Activated effector memory CD4-positive, alpha-beta T cell treated with anti-CD3 and anti-CD28 coated beads, Interleukin-2, amount 50 U/mL, for 16 hours (primary cell): ENCODE measurements around the gene MAG.
"Not testable (repeated sequence)": the region's sequence is repeated elsewhere in the genome, so short reads cannot be mapped to it uniquely, and the experiment has no call there.

Experiments used
- DNase-seq: peaks from one replicate; pipeline ENCODE4 v3.0.0-alpha.2; 2020

MAG gene

DNA sequence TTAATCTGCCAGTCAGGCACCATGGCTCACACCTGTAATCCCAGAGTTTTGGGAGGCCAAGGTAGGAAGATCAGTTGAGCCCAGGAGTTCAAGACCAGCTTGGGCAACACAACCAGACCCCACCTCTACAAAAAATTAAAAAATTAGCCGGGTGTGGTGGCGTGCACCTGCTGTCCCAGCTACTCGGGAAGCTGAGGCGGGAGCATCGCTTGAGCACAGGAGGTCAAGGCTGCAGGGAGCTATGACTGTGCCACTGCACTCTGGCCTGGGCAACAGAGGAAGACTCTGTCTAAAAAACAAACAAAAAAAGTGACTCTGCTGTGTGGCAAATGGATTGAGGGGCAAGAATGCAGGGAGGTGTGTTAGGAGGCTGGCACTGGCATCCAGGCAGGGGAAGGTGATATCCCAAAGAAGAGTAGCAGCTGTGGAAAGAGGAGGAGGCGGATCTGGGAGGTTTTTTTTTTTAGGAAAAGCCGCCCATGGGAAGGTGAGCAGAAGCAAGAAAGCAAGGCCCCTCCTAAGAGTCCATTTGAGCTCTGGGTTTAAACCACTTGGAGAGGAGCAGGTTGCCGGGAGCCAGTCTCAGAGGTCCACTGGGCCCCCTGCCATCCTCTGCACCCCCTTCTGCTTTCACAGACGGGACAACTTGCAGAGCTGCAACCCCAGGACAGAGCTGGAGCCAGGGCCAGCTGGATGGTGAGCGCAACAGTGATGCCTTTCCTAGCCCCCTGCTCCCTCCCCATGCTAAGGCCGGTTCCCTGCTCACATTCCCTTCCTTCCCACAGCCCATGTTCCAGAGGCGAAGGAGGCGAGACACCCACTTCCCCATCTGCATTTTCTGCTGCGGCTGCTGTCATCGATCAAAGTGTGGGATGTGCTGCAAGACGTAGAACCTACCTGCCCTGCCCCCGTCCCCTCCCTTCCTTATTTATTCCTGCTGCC lies 7.5 kb upstream of the MAG start:
- no peak for DNase-seq

DNA sequence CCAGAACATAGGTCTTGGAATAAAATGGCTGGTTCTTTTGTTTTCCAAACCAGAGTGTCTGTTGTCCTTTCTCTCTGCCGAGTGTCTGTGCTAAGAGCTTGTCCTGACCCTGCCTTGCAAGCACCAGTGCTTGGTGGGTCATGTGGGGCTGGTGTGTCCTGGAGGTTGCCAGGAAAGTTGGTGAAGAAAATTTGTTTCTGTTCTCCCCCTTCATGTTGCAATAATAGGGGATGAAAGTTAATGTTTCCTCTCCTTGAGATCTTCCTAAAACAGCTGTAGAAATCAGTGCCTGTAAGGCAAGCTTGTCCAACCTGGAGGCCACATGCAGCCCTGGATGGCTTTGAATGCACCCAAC lies 6.9 kb upstream of the MAG start:
- DNase-seq, result no peak

DNA sequence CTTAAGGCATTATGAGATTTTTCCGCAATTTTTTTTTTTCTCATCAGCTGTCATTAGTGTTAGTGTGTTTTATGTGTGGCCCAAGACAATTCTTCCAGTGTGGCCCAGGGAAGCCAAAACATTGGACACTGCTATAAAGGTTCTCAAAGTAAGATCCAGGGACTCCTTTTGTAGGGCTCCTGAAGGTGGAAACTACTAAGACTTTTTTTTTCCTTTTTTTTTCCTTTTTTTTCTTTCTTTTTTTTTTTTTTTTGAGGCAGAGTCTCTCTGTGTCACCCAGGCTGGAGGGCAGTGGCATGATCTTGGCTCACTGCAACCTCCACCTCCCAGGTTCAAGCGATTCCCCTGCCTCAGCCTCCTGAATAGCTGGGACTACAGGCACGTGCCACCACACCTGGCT lies 6.5 kb upstream of the MAG start:
- DNase-seq, result not testable (repeated sequence)

DNA sequence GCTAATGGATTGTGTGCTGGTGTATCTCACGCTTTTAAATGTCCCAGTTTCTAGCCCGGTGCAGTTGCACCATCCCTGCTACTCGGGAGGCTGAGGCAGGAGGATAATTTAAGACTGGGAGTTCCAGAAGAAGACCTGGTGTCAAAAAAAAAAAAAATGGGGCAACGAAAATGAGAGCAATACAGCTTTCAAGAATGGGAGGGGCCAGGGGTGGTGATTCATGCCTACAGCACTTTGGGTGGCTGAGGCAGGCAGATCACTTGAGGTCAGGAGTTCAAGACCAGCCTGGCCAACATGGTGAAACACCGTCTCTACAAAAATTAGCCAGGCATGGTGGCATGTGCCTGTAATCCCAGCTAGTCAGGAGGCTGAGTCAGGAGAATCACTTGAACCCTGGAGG lies 5.9 kb upstream of the MAG start:
- not testable (repeated sequence) for DNase-seq

DNA sequence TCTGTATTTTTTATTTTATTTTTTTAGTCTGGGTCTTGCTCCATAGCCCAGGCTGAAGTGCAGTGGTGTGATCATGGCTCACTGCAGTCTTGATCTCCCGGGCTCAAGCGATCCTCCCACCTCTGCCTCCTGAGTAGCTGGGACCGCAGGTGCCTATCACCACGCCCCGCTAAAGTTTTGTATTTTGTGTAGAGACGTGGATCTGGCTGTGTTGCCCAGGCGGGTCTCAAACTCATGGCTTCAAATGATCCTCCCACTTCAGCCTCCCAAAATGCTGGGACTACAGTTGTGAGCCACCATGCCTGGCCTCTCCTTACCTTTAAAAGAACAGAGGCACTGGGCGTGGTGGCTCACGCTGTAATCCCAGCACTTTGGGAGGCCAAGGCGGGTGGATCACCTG lies 4.2 kb upstream of the MAG start:
- DNase-seq, result no peak

DNA sequence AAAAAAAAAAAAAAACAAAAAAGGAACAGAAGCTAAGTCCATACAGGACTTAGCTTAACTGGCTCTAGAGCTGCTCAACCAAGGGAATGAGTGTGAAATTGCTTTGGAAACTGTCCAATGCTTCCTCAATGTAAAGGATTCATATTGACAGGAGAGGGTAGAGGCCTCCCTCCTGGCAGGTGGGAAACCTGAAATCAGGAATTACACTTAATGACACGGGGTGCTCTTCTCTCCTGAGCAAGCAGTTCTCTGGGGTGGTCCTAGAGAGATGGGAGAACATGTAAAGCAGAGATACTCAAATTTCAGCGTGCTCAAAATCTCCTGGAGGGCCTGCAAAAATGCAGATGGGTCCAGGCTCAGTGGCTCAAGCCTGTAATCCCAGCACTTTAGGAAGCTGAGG lies 3.6 kb upstream of the MAG start:
- no peak for DNase-seq

DNA sequence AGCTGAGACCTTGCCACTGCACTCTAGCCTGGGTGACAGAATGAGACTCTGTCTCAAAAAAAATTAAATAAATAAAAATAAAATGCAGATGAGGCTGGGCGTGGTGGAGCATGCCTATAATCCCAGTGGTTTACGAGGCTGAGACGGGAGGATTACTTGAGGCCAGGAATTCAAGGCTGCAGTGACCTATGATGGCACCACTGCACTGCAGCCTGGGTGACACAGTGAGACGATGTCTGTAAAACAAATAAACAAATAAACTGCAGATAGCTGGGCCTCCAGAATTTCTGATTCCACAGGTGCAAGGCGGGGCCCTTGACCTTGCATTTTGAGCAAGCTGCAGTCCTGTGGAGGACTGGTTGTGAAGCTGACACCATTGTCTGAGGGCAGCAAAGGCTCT lies 3.1 kb upstream of the MAG start:
- DNase-seq, result no peak

DNA sequence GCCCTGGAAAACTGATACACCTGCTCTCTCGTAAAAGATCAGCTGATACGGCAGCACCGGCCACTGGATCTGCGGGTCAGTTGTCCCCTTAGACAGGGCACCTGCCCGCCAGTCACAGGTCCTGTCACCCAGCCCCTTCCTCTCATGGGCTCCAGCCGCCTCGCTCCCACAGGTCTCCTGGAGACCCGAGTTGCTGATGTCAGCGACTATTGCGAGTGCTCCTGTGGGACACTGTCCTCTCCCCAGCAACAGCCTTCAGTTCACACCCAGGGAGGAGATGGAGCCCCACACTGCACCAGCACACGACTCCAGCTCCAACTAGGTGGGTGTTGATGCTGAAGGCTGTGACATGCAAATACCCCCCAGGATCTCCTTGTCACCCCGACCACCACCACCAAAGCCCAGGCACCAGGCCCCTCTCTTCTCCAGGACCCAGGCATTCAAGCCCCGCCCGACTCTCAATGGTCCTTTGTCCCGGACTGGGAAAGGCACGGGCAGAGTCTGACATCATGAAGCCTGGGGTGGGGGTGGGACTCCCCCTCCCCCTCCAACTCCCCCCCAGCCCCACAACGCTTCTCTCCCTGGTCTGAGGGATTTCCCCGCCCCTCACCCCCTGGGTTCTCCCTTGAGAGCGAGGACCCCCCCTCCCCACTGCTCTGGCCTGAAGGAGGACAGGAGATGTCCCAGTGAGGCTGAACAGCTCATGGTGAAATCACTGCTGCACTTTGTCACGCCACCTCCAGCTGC lies 1.4 kb upstream of the MAG start:
- DNase-seq, result no peak

DNA sequence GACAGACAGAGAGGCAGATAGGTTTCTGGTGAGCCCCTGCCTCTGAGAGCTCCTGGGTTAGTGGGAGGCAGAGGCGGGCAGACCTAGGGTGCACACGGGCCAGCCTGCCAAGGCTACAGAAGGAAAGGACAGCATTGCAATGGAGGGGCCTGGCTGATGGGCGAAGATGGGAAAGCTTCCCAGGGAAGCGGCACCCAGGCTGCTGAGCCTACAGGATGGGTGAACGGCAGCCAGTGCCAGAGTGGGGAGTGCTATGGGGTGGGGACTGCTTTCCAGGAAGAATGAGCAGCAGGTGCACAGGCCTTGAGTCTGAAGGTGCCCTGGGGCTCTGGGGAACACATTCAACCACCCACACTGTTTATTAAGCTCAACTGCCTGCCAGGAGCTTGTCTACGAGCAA lies 702 bp upstream of the MAG start:
- DNase-seq, result no peak

DNA sequence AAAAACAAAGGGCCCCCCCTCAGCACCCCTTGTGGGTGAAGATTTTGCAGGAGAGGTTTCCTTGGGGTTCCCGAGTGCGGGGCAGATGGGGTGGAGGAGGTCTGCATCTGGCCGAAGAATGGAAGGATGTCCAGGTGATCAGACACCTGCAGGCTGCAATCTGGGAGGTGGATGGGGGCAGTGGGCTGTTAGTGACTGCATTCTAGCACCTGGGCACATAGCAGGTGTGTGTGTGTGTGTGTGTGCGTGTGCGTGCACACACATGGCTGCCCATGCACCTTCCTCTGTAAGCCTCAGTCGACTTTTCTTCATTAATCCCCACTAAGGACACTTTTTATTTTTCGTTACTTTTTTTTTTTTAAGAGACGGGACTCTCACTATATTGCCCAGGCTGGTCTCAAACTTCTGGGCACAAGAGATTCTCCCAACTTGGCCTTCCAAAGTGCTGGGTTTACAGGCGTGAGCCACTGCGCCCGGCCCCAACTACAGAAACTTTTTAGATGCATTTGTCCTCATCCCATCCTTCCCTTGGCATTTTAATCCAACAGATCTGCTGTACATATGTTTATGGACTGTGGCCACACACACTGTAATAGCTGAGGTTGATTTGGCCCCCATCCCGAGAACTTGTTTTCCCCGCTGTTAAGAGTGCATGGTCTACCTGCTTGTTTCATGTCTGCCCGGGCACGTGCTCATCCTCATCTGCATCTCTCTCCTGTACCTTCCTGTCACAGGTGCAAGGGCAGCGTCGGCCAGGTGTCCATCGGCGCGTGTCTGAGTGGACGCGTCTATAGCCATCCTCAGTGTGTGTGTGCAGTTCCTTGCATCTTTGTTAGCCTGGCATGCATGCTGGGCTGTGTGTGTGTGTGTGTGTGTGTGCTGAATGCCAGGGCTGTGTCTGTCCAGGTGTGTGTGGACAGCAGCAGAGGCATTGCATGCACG lies 731 bp downstream of the MAG start:
- no peak for DNase-seq

DNA sequence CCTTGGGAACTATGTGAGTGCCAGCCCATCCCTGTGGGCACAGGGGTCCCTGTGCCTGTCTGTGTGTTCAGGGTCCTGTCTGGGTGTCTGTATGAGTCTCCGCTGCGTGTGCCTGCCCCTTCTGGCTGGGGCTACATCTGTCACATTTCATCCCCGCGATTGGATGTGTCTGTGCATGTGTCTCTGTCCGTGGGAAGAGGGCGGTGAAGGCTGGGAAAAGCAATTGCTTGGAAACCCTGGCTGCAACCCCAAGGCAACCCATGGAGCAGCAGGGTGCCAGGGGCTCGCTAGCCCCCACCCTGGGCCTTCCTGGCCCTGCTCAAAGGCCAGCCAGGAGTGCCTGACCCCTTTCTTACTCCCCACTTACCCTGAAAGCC lies 1.4 kb downstream of the MAG start:
- no peak for DNase-seq

DNA sequence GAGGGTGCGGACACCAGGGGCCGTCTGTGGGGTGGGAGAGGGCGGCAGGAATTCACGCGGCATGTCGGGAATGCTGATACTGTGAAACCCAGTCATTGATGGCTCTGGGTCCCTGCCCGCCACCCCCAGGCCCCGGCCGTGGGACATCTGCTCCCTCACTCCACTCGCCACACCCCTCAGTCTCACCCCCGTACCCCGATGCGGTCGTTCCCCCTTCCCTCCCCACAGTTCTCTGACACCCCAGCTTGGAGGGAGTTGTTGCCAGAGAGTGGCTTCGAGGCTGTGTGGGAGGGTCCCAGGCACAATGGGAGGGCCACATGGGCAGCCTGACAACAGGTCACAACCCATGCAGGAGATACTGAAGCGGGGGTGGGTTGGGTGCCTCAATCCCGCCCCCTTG lies 1.8 kb downstream of the MAG start:
- DNase-seq, result no peak

DNA sequence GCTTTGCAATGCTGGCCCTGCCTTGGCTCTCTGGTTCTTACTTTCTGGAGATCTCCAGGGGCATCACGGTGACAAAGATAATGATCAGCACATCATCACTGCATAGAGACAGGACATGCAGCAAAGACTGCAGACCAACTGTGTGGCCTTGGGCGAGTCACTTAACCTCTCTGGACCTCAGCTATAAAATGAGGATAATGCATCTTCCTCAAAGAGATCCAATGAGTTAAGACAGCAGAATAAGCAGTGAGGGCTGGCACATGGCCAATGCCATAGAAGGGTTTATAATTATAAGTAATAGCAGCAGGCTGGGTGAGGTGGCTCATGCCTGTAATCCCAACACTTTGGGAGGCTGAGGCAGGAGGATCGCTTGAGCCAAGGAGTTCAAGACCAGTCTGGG lies 2.4 kb downstream of the MAG start:
- DNase-seq, result no peak

DNA sequence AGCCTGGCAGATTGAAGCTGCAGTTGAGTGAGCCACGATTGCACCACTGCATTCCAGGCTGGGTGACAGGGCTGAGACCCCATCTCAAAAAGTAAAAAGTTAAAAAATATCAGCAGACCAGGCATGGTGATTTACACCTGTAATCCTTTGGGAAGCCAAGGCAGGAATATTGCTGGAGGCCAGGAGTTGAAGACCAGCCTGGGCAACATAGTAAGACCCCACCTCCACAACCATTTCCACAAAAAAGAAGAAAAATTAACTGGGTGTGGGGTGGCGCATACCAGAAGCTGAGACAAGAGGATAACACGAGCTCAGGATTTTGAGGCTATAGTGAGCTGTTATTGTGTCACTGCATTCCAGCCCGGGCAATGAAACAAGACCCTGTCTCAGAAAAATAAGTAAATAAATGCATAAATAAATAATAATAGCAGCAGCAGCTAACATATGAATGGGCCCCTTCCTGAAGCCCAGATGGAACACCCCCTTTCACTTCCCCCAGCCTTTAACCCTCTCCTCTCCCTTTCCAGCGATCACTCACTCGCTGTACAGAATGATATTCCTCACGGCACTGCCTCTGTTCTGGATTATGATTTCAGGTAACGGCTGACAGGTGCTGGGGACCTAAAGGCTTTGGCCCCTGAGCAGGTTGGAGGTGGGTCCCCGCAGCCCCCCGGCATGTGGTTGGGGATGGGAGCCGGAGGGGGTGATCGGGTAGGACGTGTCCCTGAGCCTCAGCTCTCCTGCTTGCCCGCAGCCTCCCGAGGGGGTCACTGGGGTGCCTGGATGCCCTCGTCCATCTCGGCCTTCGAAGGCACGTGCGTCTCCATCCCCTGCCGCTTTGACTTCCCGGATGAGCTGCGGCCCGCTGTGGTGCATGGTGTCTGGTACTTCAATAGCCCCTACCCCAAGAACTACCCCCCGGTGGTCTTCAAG lies 3.2 kb downstream of the MAG start:
- no peak for DNase-seq

DNA sequence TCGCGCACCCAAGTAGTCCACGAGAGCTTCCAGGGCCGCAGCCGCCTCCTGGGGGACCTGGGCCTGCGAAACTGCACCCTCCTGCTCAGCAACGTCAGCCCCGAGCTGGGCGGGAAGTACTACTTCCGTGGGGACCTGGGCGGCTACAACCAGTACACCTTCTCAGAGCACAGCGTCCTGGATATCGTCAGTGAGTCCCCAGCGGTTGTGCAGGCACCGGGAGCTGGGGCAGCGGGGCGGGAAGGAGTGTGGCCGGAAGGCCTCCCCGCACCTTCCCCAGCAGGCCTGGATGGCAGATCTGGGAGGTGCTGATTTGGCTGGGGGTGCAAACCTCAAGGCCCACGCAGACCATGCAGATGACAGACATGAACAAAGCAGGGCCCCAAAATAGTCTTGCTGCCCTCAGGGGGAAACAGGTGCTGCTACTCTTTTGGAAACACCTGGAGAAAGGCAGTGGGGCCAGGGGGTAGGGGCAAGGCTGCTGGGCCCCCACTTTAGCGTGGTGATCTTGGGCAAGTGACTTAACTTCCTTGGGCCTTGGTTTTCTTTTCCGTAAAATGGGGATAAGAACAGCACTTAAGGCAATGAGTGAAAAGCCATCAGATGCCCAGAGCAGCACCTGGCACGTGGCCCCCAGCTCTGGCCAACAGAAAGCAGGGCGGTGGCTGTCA lies 4.0 kb downstream of the MAG start:
- DNase-seq, result peak; percentile 70

DNA sequence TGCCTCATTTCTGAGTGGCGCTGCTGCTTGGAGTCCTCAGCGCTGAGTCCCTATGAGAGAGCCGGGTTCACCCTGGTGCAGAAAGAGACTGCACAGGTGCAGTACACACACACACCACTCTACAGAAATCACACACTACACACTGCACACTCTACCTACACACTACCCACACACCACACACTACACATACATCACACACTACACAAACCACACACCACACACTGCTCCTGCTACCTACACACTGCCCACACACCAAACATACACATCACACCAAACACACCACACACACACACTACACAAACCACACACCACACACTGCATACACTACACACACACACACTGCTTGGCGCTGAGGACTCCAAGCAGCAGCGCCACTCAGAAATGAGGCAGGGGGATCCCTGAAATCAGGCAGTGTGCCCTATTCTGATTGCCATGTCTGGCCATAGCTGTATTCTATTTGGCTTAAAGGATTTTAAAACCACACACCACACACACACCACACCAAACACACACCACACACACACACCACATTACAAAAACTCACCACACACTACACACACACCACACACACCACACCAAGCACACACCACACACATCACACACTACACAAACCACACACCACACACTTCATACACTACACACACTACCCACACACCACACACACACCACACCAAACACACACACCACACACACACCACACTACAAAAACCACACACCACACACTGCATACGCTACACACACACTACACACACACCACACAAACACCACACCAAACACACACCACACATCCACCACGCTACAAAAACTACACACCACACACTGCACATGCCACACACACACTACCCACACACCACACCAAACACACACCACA lies 4.9 kb downstream of the MAG start:
- DNase-seq, result no peak

DNA sequence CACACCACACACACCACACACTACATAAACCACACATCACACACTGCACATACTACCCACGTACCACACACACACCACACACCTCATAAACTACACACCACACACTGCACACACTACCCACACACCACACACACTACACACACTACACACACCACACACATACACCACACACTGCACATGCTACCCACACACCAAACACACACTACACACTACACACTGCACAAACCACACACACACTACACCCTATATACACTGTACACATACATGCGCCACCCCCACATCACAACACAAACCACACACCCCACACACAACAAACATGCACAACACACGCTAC lies 5.5 kb downstream of the MAG start:
- no peak for DNase-seq

DNA sequence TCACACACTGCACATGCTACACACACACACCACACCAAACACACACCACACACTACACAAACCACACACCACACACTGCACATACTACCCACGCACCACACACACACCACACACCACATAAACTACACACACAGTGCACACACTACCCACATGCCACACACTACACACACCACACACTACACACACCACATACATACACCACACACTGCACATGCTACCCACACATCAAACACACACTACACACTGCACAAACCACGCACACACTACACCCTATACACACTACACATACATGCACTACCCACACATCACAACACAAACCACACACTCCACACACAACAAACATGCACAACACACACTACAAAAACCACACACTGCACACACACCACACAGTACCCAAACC lies 6.0 kb downstream of the MAG start:
- DNase-seq, result no peak

DNA sequence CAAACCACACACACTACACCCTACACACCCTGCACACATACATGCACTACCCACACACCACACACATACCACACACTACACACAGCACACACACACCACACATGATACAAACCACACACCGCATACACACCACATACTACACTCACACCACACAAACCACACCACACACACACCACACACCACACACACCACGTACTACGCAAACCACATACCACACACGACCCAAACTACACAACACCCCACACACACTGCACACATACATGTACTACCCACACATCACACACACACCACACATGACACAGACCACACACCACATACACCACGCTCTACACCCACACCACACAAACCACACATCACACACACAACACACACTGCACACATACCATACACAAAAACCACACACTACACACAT lies 6.6 kb downstream of the MAG start:
- DNase-seq, result no peak

DNA sequence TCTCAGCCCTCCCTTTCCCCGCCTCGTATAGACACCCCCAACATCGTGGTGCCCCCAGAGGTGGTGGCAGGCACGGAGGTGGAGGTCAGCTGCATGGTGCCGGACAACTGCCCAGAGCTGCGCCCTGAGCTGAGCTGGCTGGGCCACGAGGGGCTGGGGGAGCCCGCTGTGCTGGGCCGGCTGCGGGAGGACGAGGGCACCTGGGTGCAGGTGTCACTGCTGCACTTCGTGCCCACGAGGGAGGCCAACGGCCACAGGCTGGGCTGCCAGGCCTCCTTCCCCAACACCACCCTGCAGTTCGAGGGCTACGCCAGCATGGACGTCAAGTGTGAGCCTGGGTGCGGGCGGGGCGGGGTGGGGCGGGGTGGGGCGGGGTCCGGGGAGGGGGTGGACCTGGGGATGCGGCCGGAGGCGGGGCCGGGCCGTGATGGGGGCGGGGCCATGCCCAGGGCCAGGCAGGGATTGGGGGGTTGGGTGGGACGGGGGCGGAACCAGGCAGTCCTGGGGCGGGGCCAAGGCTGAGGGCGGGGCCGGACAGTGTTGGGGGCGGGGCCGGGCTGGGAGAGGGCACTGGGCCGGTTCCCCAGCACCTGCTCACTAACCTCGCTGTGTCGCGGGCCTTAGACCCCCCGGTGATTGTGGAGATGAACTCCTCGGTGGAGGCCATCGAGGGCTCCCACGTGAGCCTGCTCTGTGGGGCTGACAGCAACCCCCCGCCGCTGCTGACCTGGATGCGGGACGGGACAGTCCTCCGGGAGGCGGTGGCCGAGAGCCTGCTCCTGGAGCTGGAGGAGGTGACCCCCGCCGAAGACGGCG lies 7.8 kb downstream of the MAG start:
- no peak for DNase-seq
